Pancreas (tissue), 10 donors: ENCODE data around the gene DNAL1. TPM values are rescaled to one million over a fixed set of nuclear protein-coding genes. Genes with fewer than 3 reads are reported as not detected.

ENCODE experiments used
- ATAC-seq, 4 donors: fragments of 200-7000 bp; cut with Tn5 transposase; one replicate each; pipeline versions ENCODE4 v1.8.0 to v1.9.1; 2020; ENCODE audit warnings: mild to moderate bottlenecking in 4 of 4, moderate library complexity in 4 of 4
- DNase-seq, 6 donors: peaks; one replicate each; pipeline ENCODE4 v3.0.0-alpha.2; 2020
- FAIRE-seq: peaks from 2 replicates; lab custom pipeline; 2012; peaks lifted over from hg19 to GRCh38; lab: Jason Lieb, UNC
- H3K27ac ChIP-seq, 4 donors: fragments of 200-600 bp; sonication (generic); 1 replicate in 3 of 4; 2 replicates in 1 of 4; pipeline versions ENCODE4 v1.5.0 to v1.8.0; 2020
- H3K27me3 ChIP-seq, 4 donors: fragments of 200-600 bp; one replicate each; pipeline ENCODE4 v1.8.0; 2021
- H3K36me3 ChIP-seq, 3 donors: fragments of 200-600 bp; sonication (generic) in 1 of 3; one replicate each; pipeline versions ENCODE4 v1.5.0 to v1.8.0; 2020 to 2021
- H3K4me1 ChIP-seq, 3 donors: fragments of 200-600 bp; one replicate each; pipeline ENCODE4 v1.8.0; 2021
- H3K4me3 ChIP-seq, 4 donors: fragments of 200-600 bp; sonication (generic) in 2 of 4; one replicate each; pipeline versions ENCODE4 v1.5.0 to v1.8.0; 2020 to 2021
- H3K9me3 ChIP-seq, 4 donors: fragments of 200-600 bp; one replicate each; pipeline ENCODE4 v1.8.0; 2021
- WGBS, 2 donors: extraction: QIAGEN DNeasy Blood & Tissue Kit; methylation state at CpG; one replicate each; pipeline ENCODE4 v1.1.7; 2013; 5-methylcytosine and 5-hydroxymethylcytosine counted together
- intact Hi-C, 3 donors: fragments of 100-400 bp; cut with DNase I; formaldehyde crosslinking; loops; one replicate each; pipeline versions ENCODE4 v1.11.1 to v1.14.2; 2022
- polyA plus RNA-seq, 2 donors: library from polyadenylated mRNA; stranded (reverse); fragments of 200-250 nt; gene quantifications; one replicate each; pipeline ENCODE4 v1.2.3, GENCODE V29; 2013
- total RNA-seq, 6 donors: library from RNA; stranded (reverse); fragmentation: NEBNext Ultra II Directional in 4 of 6; extraction: Animal tissue kit (Norgen Biotek cat#: 25700) in 4 of 6; gene quantifications; one replicate each; pipeline versions ENCODE4 v1.2.1 to v1.2.4, GENCODE V29; 2021 to 2023
- TF ChIP-seq, protein P1 (sequence below), 4 donors: fragments of 200-600 bp; sonication (generic) in 3 of 4; IDR thresholded peaks; one replicate each; pipeline versions ENCODE4 v1.5.0 to v1.8.0; 2021; ENCODE audit warnings: antibody characterized with exemption in 4 of 4
- donor health status: healthy with polysubstance abuse.
- donor health status: DM: no; HTN: no; CAD: no; lungs with moderate emphysema.
- donor health status: DM: no; HTN: no; CAD: no.
- donor health status: control.
- donor health status: control.
- donor health status: Bipolar disorder and iron deficiency.
- donor health status: DM: yes; HTN: yes; CAD: no.
- donor health status: DM: no; HTN: no; CAD: no.
- donor health status: DM: no; HTN: no; CAD: no.
- donor health status: DM: yes; HTN: yes; CAD: no.

DNAL1 gene
- total and polyA plus RNA-seq, 8 donors, result 3.2 to 9.2 (median 5.2) TPM

- intact Hi-C loops, result no loop called here
- ATAC-seq, result no peak
- no peak for DNase-seq
- WGBS, 2 donors, result 88 to 89% methylated on average over 5 of the region's 5 CpGs
- no peaks in the 10 kb centered on the region for H3K9me3 ChIP-seq
- H3K4me3 ChIP-seq, result no peak overlapping the region
- no peaks in the 10 kb centered on the region for H3K27me3 ChIP-seq
- H3K36me3 ChIP-seq, result no peaks in the 10 kb centered on the region
- no peak for FAIRE-seq
- H3K27ac ChIP-seq, result no peak overlapping the region
- TF ChIP-seq, protein P1, sequence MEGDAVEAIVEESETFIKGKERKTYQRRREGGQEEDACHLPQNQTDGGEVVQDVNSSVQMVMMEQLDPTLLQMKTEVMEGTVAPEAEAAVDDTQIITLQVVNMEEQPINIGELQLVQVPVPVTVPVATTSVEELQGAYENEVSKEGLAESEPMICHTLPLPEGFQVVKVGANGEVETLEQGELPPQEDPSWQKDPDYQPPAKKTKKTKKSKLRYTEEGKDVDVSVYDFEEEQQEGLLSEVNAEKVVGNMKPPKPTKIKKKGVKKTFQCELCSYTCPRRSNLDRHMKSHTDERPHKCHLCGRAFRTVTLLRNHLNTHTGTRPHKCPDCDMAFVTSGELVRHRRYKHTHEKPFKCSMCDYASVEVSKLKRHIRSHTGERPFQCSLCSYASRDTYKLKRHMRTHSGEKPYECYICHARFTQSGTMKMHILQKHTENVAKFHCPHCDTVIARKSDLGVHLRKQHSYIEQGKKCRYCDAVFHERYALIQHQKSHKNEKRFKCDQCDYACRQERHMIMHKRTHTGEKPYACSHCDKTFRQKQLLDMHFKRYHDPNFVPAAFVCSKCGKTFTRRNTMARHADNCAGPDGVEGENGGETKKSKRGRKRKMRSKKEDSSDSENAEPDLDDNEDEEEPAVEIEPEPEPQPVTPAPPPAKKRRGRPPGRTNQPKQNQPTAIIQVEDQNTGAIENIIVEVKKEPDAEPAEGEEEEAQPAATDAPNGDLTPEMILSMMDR (IDR thresholded peaks at IDR 0.05), result no peak
- H3K4me1 ChIP-seq, result peaks cover 0 to 5% (median 0%) of the 10 kb centered on the region in 3 donors
These were observed 21.8 kb downstream of the DNAL1 start for GRCh38 chr14:73666583-73666982.

- Histone ChIP-seq H3K36me3 (no peaks in the 10 kb centered on the region), H3K4me1 (peaks cover 0 to 5% (median 0%) of the 10 kb centered on the region in 3 donors), H3K27me3 (no peaks in the 10 kb centered on the region), H3K27ac (no peak overlapping the region), H3K9me3 (no peaks in the 10 kb centered on the region), H3K4me3 (no peak overlapping the region)
- FAIRE-seq (no peak), ATAC-seq (no peak), DNase-seq (no peak)
- WGBS, 2 donors, result 92 to 95% methylated on average over 3 of the region's 3 CpGs
- intact Hi-C loops, result no loop called here
- TF ChIP-seq, protein P1 (IDR thresholded peaks at IDR 0.05), result no peak
These were observed 23.1 kb downstream of the DNAL1 start for GRCh38 chr14:73667854-73668253.

- DNase-seq, result no peak
- 75% methylated on average over 3 of the region's 3 CpGs for WGBS, 2 donors
- intact Hi-C loops, result no loop called here
- H3K27me3 ChIP-seq, result no peaks in the 10 kb centered on the region
- TF ChIP-seq, protein P1 (IDR thresholded peaks at IDR 0.05), result no peak
- H3K36me3 ChIP-seq, result no peaks in the 10 kb centered on the region
- no peak overlapping the region for H3K4me3 ChIP-seq
- no peak for FAIRE-seq
- no peak for ATAC-seq
- no peaks in the 10 kb centered on the region for H3K9me3 ChIP-seq
- H3K27ac ChIP-seq, result no peak overlapping the region
- H3K4me1 ChIP-seq, result peaks cover 0 to 5% (median 0%) of the 10 kb centered on the region in 3 donors
These were observed 30.2 kb downstream of the DNAL1 start for GRCh38 chr14:73674986-73675385.

GRCh38 chr14:73678698-73679097, 33.9 kb downstream of the DNAL1 start:
- intact Hi-C loops, result no loop called here
- Histone ChIP-seq H3K36me3 (no peaks in the 10 kb centered on the region), H3K27ac (no peak overlapping the region), H3K4me3 (no peak overlapping the region), H3K27me3 (no peaks in the 10 kb centered on the region), H3K9me3 (no peaks in the 10 kb centered on the region), H3K4me1 (no peaks in the 10 kb centered on the region)
- TF ChIP-seq, protein P1 (IDR thresholded peaks at IDR 0.05), result no peak
- no peak for DNase-seq
- no peak for ATAC-seq
- 99% methylated on average over 4 of the region's 4 CpGs for WGBS, 2 donors
- FAIRE-seq, result no peak

DNA sequence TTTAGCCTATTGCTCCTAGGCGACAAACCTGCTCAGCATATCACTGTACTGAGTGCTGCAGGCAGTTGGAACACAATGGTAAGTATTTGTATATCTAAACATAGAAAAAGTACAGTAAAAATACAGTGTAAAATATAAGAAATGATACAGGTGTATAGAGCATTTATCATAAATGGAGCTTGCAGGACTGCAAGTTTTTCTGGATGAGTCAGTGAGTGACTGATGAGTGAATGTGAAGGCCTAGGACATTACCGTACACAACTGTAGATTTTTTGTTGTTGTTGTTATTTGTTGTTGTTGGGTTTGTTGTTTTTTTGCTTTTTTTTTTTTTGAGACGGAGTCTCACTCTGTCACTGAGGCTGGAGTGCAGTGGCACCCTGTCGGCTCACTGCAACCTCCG, 36.0 kb downstream of the DNAL1 start:
- no peak for ATAC-seq
- FAIRE-seq, result no peak
- no peak for DNase-seq
- no peaks in the 10 kb centered on the region for H3K9me3 ChIP-seq
- TF ChIP-seq, protein P1 (IDR thresholded peaks at IDR 0.05), result no peak
- no peaks in the 10 kb centered on the region for H3K4me1 ChIP-seq
- no peak overlapping the region for H3K27ac ChIP-seq
- WGBS, 2 donors, result 96 to 97% methylated on average over 5 of the region's 5 CpGs
- intact Hi-C loops, result no loop called here
- H3K4me3 ChIP-seq, result no peak overlapping the region
- no peaks in the 10 kb centered on the region for H3K27me3 ChIP-seq
- H3K36me3 ChIP-seq, result no peaks in the 10 kb centered on the region
